ENCODE measurements around the gene VSNL1. TPM values are rescaled to one million over a fixed set of nuclear protein-coding genes. Genes with fewer than 3 reads are reported as not detected.

VSNL1 gene
- total and polyA plus RNA-seq, 2 donors (not counting 1 experiment from before 2014, with no cell fraction given): not detected

- Histone ChIP-seq H3K9me3 (ENCODE audit: control extremely low read depth in 1 of 3, control insufficient read depth in 2 of 3, insufficient read depth in 1 of 3, low read length in 2 of 3) (no peaks in the 10 kb centered on the region), H2AFZ (ENCODE audit: insufficient read depth, low read depth, low read length, poor library complexity, severe bottlenecking) (no peak overlapping the region), H3K79me2 (ENCODE audit: control insufficient read depth, insufficient read depth, low read length) (no peaks in the 10 kb centered on the region), H3K36me3 (replicated peaks in 1 of 2; ENCODE audit: control extremely low read depth in 1 of 2, control insufficient read depth in 1 of 2, extremely low read depth in 1 of 2, insufficient read depth in 2 of 2, low read length in 1 of 2) (no peaks in the 10 kb centered on the region), H3K4me3 (ENCODE audit: control extremely low read depth in 1 of 5, extremely low read depth in 1 of 5, insufficient read depth in 1 of 5, low read depth in 2 of 5, low read length in 4 of 5) (no peak overlapping the region), H3K27me3 (replicated peaks in 1 of 4; ENCODE audit: control extremely low read depth in 1 of 4, control insufficient read depth in 3 of 4, insufficient read depth in 4 of 4, low read length in 3 of 4) (peaks cover 0 to 31% (median 9%) of the 10 kb centered on the region in 4 experiments), H3K27ac (ENCODE audit: low read length in 2 of 2) (no peak overlapping the region), H3K4me1 (ENCODE audit: control insufficient read depth in 2 of 2, insufficient read depth in 2 of 2, low read length in 2 of 2) (peaks cover under 1 to 6% of the 10 kb centered on the region in 2 donors), H3K4me2 (replicated peaks; ENCODE audit: low read depth, low read length, poor library complexity, severe bottlenecking) (no peak overlapping the region), H3K9ac (ENCODE audit: low read length) (no peak overlapping the region), H4K20me1 (ENCODE audit: control insufficient read depth, insufficient read depth, low read length, poor library complexity, severe bottlenecking) (no peaks in the 10 kb centered on the region)
- CTCF ChIA-PET: no interaction called here
- intact Hi-C loops (cut with micrococcal nuclease): no loop called here
- no peaks in the 10 kb centered on the region for H3K9me3 Mint-ChIP-seq (ENCODE audit: insufficient read depth)
- DNase-seq: no peak
- TF ChIP-seq EZH2 (IDR thresholded peaks at IDR 0.05; ENCODE audit: borderline replicate concordance, insufficient read depth, low read depth, low read length, poor library complexity, severe bottlenecking) (no peak), CTCF (IDR thresholded peaks at IDR 0.05) (no peak)
- POLR2A ChIA-PET: no interaction called here
- no peak overlapping the region for H3K27ac Mint-ChIP-seq
- H3K4me3 Mint-ChIP-seq: no peak overlapping the region
- peaks cover 7% of the 10 kb centered on the region for H3K4me1 Mint-ChIP-seq
- no peak for ATAC-seq (ENCODE audit: low read depth)
- H3K27me3 Mint-ChIP-seq: peaks cover 45% of the 10 kb centered on the region
- no CpG with 5 or more reads among the region's 2 CpGs for whole genome bisulfite sequencing (ENCODE audit: insufficient coverage)
These were observed 7.0 kb upstream of the VSNL1 start for GRCh38 chr2:17533546-17533945.

- intact Hi-C loops (cut with micrococcal nuclease): no loop called here
- no peak for DNase-seq
- ChIA-PET POLR2A (no interaction called here), CTCF (no interaction called here)
- no peaks in the 10 kb centered on the region for H4K20me1 ChIP-seq (ENCODE audit: control insufficient read depth, insufficient read depth, low read length, poor library complexity, severe bottlenecking)
- H3K36me3 ChIP-seq (replicated peaks in 1 of 2; ENCODE audit: control extremely low read depth in 1 of 2, control insufficient read depth in 1 of 2, extremely low read depth in 1 of 2, insufficient read depth in 2 of 2, low read length in 1 of 2): no peaks in the 10 kb centered on the region
- no peak for TF ChIP-seq CTCF (IDR thresholded peaks at IDR 0.05)
- TF ChIP-seq EZH2 (IDR thresholded peaks at IDR 0.05; ENCODE audit: borderline replicate concordance, insufficient read depth, low read depth, low read length, poor library complexity, severe bottlenecking): no peak
- H3K27ac Mint-ChIP-seq: no peak overlapping the region
- H3K27ac ChIP-seq (ENCODE audit: low read length in 2 of 2): no peak overlapping the region
- no peaks in the 10 kb centered on the region for H3K9me3 ChIP-seq (ENCODE audit: control extremely low read depth in 1 of 3, control insufficient read depth in 2 of 3, insufficient read depth in 1 of 3, low read length in 2 of 3)
- WGBS (ENCODE audit: insufficient coverage): 92% methylated on average over 2 of the region's 2 CpGs
- H2AFZ ChIP-seq (ENCODE audit: insufficient read depth, low read depth, low read length, poor library complexity, severe bottlenecking): no peak overlapping the region
- ATAC-seq (ENCODE audit: low read depth): no peak
- peaks cover 0 to 34% (median 32%) of the 10 kb centered on the region in 4 experiments for H3K27me3 ChIP-seq (replicated peaks in 1 of 4; ENCODE audit: control extremely low read depth in 1 of 4, control insufficient read depth in 3 of 4, insufficient read depth in 4 of 4, low read length in 3 of 4)
- no peaks in the 10 kb centered on the region for H3K79me2 ChIP-seq (ENCODE audit: control insufficient read depth, insufficient read depth, low read length)
- H3K27me3 Mint-ChIP-seq: peaks cover 59% of the 10 kb centered on the region
- peaks cover 5 to 17% of the 10 kb centered on the region in 2 donors for H3K4me1 ChIP-seq (ENCODE audit: control insufficient read depth in 2 of 2, insufficient read depth in 2 of 2, low read length in 2 of 2)
- no peak overlapping the region for H3K4me3 Mint-ChIP-seq
- no peak overlapping the region for H3K4me2 ChIP-seq (replicated peaks; ENCODE audit: low read depth, low read length, poor library complexity, severe bottlenecking)
- H3K9ac ChIP-seq (ENCODE audit: low read length): no peak overlapping the region
- H3K4me3 ChIP-seq (ENCODE audit: control extremely low read depth in 1 of 5, extremely low read depth in 1 of 5, insufficient read depth in 1 of 5, low read depth in 2 of 5, low read length in 4 of 5): no peak overlapping the region
- peaks cover 23% of the 10 kb centered on the region for H3K4me1 Mint-ChIP-seq
- no peaks in the 10 kb centered on the region for H3K9me3 Mint-ChIP-seq (ENCODE audit: insufficient read depth)
These were observed 4.1 kb upstream of the VSNL1 start for GRCh38 chr2:17536416-17536815.

Data from B cell (primary cell).